IMR-90 (cell line): Measurements from ENCODE around the gene HERPUD1. TPM values are rescaled to one million over a fixed set of nuclear protein-coding genes. Genes with fewer than 3 reads are reported as not detected.

Source experiments
- ATAC-seq: fragments of 200-7000 bp; cut with Tn5 transposase; 2 replicates; pipeline ENCODE4 v1.9.1; 2020; ENCODE audit warnings: low read depth, mild to moderate bottlenecking, moderate library complexity
- BruUV-seq: library from RNA; stranded (reverse); fragments of 400-500 nt; replicated peaks from 2 replicates; lab custom pipeline; 2021; lab: Mats Ljungman, UMichigan
- CTCF ChIA-PET: fragments of 300-600 bp; formaldehyde crosslinking; extraction: SDS; loops from one replicate; lab custom pipeline; 2021; ENCODE audit warnings: antibody characterized with exemption; lab: Yijun Ruan, JAX
- POLR2A ChIA-PET: fragments of 300-600 bp; sonication (Branson Sonifier 250); formaldehyde crosslinking; loops from one replicate; lab custom pipeline; 2022; ENCODE audit warnings: antibody characterized with exemption; ENCODE audit not compliant: unreplicated experiment; lab: Charles Lee
- DNase-seq: peaks from one replicate; pipeline ENCODE4 v3.0.0; 2013
- H2AFZ ChIP-seq: replicated peaks from 2 replicates; pipeline ENCODE3; 2013; ENCODE audit warnings: low read length, mild to moderate bottlenecking; ENCODE audit not compliant: poor library complexity
- H2AK5ac ChIP-seq: 2 replicates; pipeline ENCODE4 v1.6.1; 2013; ENCODE audit warnings: low read depth, low read length, inconsistent platforms
- H2AK9ac ChIP-seq: replicated peaks from 2 replicates; pipeline ENCODE3; 2013; ENCODE audit warnings: mild to moderate bottlenecking, low read depth, low read length, moderate library complexity; ENCODE audit not compliant: poor library complexity
- H2BK120ac ChIP-seq: 2 replicates; pipeline ENCODE4 v1.6.1; 2013; ENCODE audit warnings: low read depth, low read length, inconsistent platforms
- H2BK15ac ChIP-seq: 3 replicates; pipeline ENCODE4 v1.6.1; 2013; ENCODE audit warnings: low read depth, low read length, inconsistent platforms
- H2BK20ac ChIP-seq: 2 replicates; pipeline ENCODE4 v1.6.1; 2013; ENCODE audit warnings: low read depth, mild to moderate bottlenecking, inconsistent platforms, low read length, moderate library complexity
- H2BK5ac ChIP-seq: 2 replicates; pipeline ENCODE4 v1.6.1; 2013; ENCODE audit warnings: mild to moderate bottlenecking, low read depth, low read length, inconsistent platforms; ENCODE audit not compliant: poor library complexity, severe bottlenecking
- H3K14ac ChIP-seq: replicated peaks from 2 replicates; pipeline ENCODE4 v1.6.1; 2013; ENCODE audit warnings: low read depth, low read length, inconsistent platforms
- H3K18ac ChIP-seq: 2 replicates; pipeline ENCODE4 v1.6.1; 2013; ENCODE audit warnings: low read depth, low read length, control low read depth
- H3K23ac ChIP-seq: 2 replicates; pipeline ENCODE4 v1.6.1; 2013; ENCODE audit warnings: low read depth, low read length, inconsistent platforms
- H3K27ac ChIP-seq: 2 replicates; pipeline ENCODE4 v1.5.1; 2013; ENCODE audit warnings: mild to moderate bottlenecking, control low read depth, low read length; ENCODE audit not compliant: insufficient read depth
- H3K27me3 ChIP-seq: 2 replicates; pipeline ENCODE4 v1.6.1; 2013; ENCODE audit warnings: low read length; ENCODE audit not compliant: control insufficient read depth, insufficient read depth
- H3K36me3 ChIP-seq: 2 replicates; pipeline ENCODE4 v1.6.1; 2013; ENCODE audit warnings: low read length, mixed read lengths; ENCODE audit not compliant: control insufficient read depth, insufficient read depth
- H3K4ac ChIP-seq: 2 replicates; pipeline ENCODE4 v1.6.1; 2013; ENCODE audit warnings: low read depth, low read length, inconsistent platforms
- H3K4me1 ChIP-seq: 2 replicates; pipeline ENCODE4 v1.6.1; 2013; ENCODE audit warnings: low read length, mixed read lengths; ENCODE audit not compliant: control insufficient read depth, insufficient read depth
- H3K4me2 ChIP-seq: 2 replicates; pipeline ENCODE4 v1.6.1; 2013; ENCODE audit warnings: low read depth, mild to moderate bottlenecking, control low read depth, low read length, moderate library complexity
- H3K4me3 ChIP-seq: 2 replicates; pipeline ENCODE4 v1.5.1; 2013; ENCODE audit warnings: low read depth, mild to moderate bottlenecking, control low read depth, low read length, moderate library complexity; ENCODE audit not compliant: insufficient read depth
- H3K56ac ChIP-seq: 2 replicates; pipeline ENCODE4 v1.6.1; 2013; ENCODE audit warnings: low read length, inconsistent platforms; ENCODE audit not compliant: insufficient read depth; ENCODE audit errors: extremely low read depth
- H3K79me1 ChIP-seq, 2 experiments: 2 replicates each; pipeline ENCODE4 v1.6.1; 2013; ENCODE audit warnings: low read length in 2 of 2, inconsistent platforms in 1 of 2, low read depth in 1 of 2
- H3K9ac ChIP-seq: 2 replicates; pipeline ENCODE4 v1.6.1; 2013; ENCODE audit warnings: low read depth, low read length, control low read depth
- H3K9me1 ChIP-seq: 2 replicates; pipeline ENCODE4 v1.6.1; 2013; ENCODE audit warnings: low read length, inconsistent platforms; ENCODE audit not compliant: insufficient read depth
- H3K9me3 ChIP-seq: 2 replicates; pipeline ENCODE4 v1.6.1; 2013; ENCODE audit warnings: low read length; ENCODE audit not compliant: control insufficient read depth, insufficient read depth
- H4K20me1 ChIP-seq: 2 replicates; pipeline ENCODE4 v1.6.1; 2013; ENCODE audit warnings: low read length, inconsistent platforms; ENCODE audit not compliant: insufficient read depth
- H4K5ac ChIP-seq: 2 replicates; pipeline ENCODE4 v1.6.1; 2013; ENCODE audit warnings: mild to moderate bottlenecking, low read depth, low read length, control low read depth
- H4K8ac ChIP-seq, 2 experiments: 2 replicates each; pipeline ENCODE4 v1.6.1; 2013; ENCODE audit warnings: low read depth in 2 of 2, low read length in 2 of 2, control low read depth in 1 of 2, inconsistent platforms in 1 of 2
- H4K91ac ChIP-seq: 2 replicates; pipeline ENCODE4 v1.6.1; 2013; ENCODE audit warnings: low read depth, low read length, inconsistent platforms; ENCODE audit not compliant: insufficient read depth
- CEBPB ChIP-seq: IDR thresholded peaks from 2 replicates; pipeline ENCODE4 v1.6.1; 2012; ENCODE audit warnings: low read depth, low read length, improper control_type of control experiment
- CHD1 ChIP-seq: IDR thresholded peaks from 2 replicates; pipeline ENCODE4 v1.6.1; 2012; ENCODE audit warnings: low read depth, low read length, improper control_type of control experiment
- MAFK ChIP-seq: IDR thresholded peaks from 2 replicates; pipeline ENCODE4 v1.6.1; 2012; ENCODE audit warnings: low read depth, low read length, improper control_type of control experiment
- MXI1 ChIP-seq: IDR thresholded peaks from 2 replicates; pipeline ENCODE4 v1.6.1; 2012; ENCODE audit warnings: low read depth, mild to moderate bottlenecking, low read length, moderate library complexity, borderline replicate concordance
- RAD21 ChIP-seq: IDR thresholded peaks from 2 replicates; pipeline ENCODE4 v1.6.1; 2012; ENCODE audit warnings: low read length, improper control_type of control experiment
- WGBS, 2 experiments: methylation state at CpG; one replicate each; pipeline versions ENCODE4 v1.1.5 to v1.1.7; 2013; ENCODE audit warnings: missing lambda C conversion rate in 2 of 2; ENCODE audit not compliant: insufficient read length in 1 of 2; ENCODE audit errors: extremely low coverage in 2 of 2; 5-methylcytosine and 5-hydroxymethylcytosine counted together
- dilution Hi-C: fragments of 300-500 bp; cut with HindIII; formaldehyde crosslinking; loops from one replicate; pipeline ENCODE4 v1.14.3; 2018; ENCODE audit warnings: low sequenced_read_pairs; ENCODE audit not compliant: unreplicated experiment
- in situ Hi-C: fragments of 300-500 bp; cut with MboI; formaldehyde crosslinking; loops from 3 replicates; pipeline ENCODE4 v1.14.3; 2019; ENCODE audit warnings: low sequenced_read_pairs, inconsistent platforms, mixed read lengths
- intact Hi-C: fragments of 100-400 bp; cut with micrococcal nuclease; formaldehyde crosslinking; loops from 2 replicates; pipeline ENCODE4 v1.10.0; 2022
- polyA plus RNA-seq, 3 experiments: library from polyadenylated mRNA; depleted of rRNA; stranded (reverse); fragments of >200 nt; gene quantifications; 2 replicates each; pipeline ENCODE4 v1.2.3, GENCODE V29; 2012; ENCODE audit warnings: low replicate concordance in 1 of 3
- total RNA-seq: library from RNA; depleted of rRNA; stranded (reverse); fragments of >200 nt; gene quantifications from 2 replicates; pipeline ENCODE4 v1.2.3, GENCODE V29; 2012

The HERPUD1 gene
- total and polyA plus RNA-seq, 2 of the 4 experiments (the other 2 are of a cell fraction), result 130 to 148 TPM

GRCh38 chr16:56911771-56912571 lies 20.0 kb upstream of the HERPUD1 start:
- BruUV-seq, result no TSS peak
- ATAC-seq (peak; percentile 69), DNase-seq (peak; percentile 65)
- H3K9me3 ChIP-seq, result no peaks in the 10 kb centered on the region
- peak overlapping the region; percentile 80 for H2BK5ac ChIP-seq
- no peaks in the 10 kb centered on the region for H3K36me3 ChIP-seq
- H3K27ac ChIP-seq, result peak overlapping the region; percentile 61
- in situ Hi-C loops, result no loop called here
- dilution Hi-C loops, result no loop called here
- no peaks in the 10 kb centered on the region for H4K20me1 ChIP-seq
- H3K27me3 ChIP-seq, result no peaks in the 10 kb centered on the region
- H2AK9ac ChIP-seq, result no peak overlapping the region
- H2AFZ ChIP-seq, result peak overlapping the region; percentile 80
- intact Hi-C loops, result no loop called here
- H2BK120ac ChIP-seq, result peak overlapping the region; percentile 84
- no peak overlapping the region for H3K9ac ChIP-seq
- peak overlapping the region; percentile 74; the same call in 1 of the 2 replicates for H3K23ac ChIP-seq
- ChIA-PET POLR2A (interaction anchor here (1.1 kb wide), 1 partner anchor 21 kb away, joined by 3 read pairs; no protein-coding TSS in a partner anchor), CTCF (no interaction called here)
- H3K4me1 ChIP-seq, result peaks cover 25% of the 10 kb centered on the region
- no peak overlapping the region for H3K4me3 ChIP-seq
- H3K4ac ChIP-seq, result peak overlapping the region; percentile 88
- no peak overlapping the region for H3K56ac ChIP-seq
- peak overlapping the region; percentile 70 for H3K14ac ChIP-seq
- no peak overlapping the region for H3K4me2 ChIP-seq
- TF ChIP-seq CHD1 (no peak), MAFK (no peak), CEBPB (no peak), MXI1 (no peak), RAD21 (no peak)
- H2BK20ac ChIP-seq, result peak overlapping the region; percentile 92
- H3K79me1 ChIP-seq, result 0 out of 4 replicates have a peak, but pooled peaks cover 0 to 3% of the 10 kb centered on the region in 2 experiments
- peak overlapping the region; percentile 93 for H4K91ac ChIP-seq
- H4K5ac ChIP-seq, result peak overlapping the region; percentile 88
- peak overlapping the region; percentile 94 for H3K18ac ChIP-seq
- WGBS, 2 experiments, result 73% methylated on average over 7 of the region's 22 CpGs; no CpG with 5 or more reads in 1 of the 2 experiments
- peak overlapping the region; percentile 96; the same call in 1 of the 2 replicates for H2AK5ac ChIP-seq
- peaks cover 23% of the 10 kb centered on the region for H3K9me1 ChIP-seq
- peak overlapping the region; percentile 22 to 84; a peak in 3 of 4 replicates for H4K8ac ChIP-seq
- peak overlapping the region; percentile 64; the same call in 2 of the 3 replicates for H2BK15ac ChIP-seq
